Suprapubic skin (tissue), 3 donors: ENCODE data around the gene MRPL57.

Experiments
- CTCF ChIP-seq, 2 donors: fragments of 200-600 bp in 1 of 2; fragments of 450-650 bp in 1 of 2; sonication (generic) in 1 of 2; IDR thresholded peaks; one replicate each; pipeline ENCODE4 v1.5.1; 2016 to 2019; ENCODE audit warnings: antibody characterized with exemption in 2 of 2, mild to moderate bottlenecking in 1 of 2, moderate library complexity in 1 of 2
- POLR2A ChIP-seq, 2 donors: fragments of 450-650 bp; IDR thresholded peaks; one replicate each; pipeline ENCODE4 v1.6.1; 2017; ENCODE audit warnings: antibody characterized with exemption in 2 of 2, mild to moderate bottlenecking in 2 of 2, moderate library complexity in 2 of 2

- TF ChIP-seq CTCF (IDR thresholded peaks at IDR 0.05), result peak in 1 of 2 donors; percentile 16
- TF ChIP-seq POLR2A (IDR thresholded peaks at IDR 0.05), result peak; percentile 31 to 78
These were observed at the start of gene MRPL57, which contains the start of gene SKA3 for GRCh38 chr13:21176215-21176981.
